Measurements from ENCODE around the gene TLE2. TPM values are rescaled to one million over a fixed set of nuclear protein-coding genes. Genes with fewer than 3 reads are reported as not detected.
A peak's percentile ranks its signal among the peaks of the same experiment; 100 is the strongest.
"Not testable (repeated sequence)": the region's sequence is repeated elsewhere in the genome, so short reads cannot be mapped to it uniquely, and the experiment has no call there.

Gene TLE2
- total RNA-seq, 2 donors from 2014 or later, result 1.3 to 3.2 TPM

DNA sequence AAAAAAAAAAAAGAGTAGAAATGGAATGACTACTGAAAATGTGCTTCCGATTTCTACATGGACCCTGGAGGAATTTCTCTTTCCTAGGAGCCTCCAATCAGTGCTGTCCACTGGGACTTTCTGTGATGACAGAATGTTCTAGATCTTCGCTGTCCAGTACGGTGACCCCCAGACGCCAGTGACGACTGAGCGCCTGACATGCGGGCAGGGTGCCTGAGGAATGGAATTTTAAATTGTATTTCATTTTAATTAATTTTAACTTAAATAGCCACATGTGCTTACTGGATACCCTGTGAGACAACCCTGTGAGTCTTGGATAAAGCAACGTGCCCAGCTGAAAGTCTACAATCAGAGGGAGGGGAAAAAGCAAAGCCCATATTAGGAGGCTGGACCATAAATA lies 55.9 kb downstream of the TLE2 start:
- H3K4me3 Mint-ChIP-seq, result no peak overlapping the region
- H3K27me3 Mint-ChIP-seq, result peaks cover 0 to 7% of the 10 kb centered on the region in 2 donors
- no peaks in the 10 kb centered on the region for H3K9me3 Mint-ChIP-seq
- ATAC-seq (no peak), DNase-seq (ENCODE audit: low spot score) (no peak)
- no peaks in the 10 kb centered on the region for H3K36me3 Mint-ChIP-seq
- H3K27ac Mint-ChIP-seq, result no peak overlapping the region
- H3K4me1 Mint-ChIP-seq (ENCODE audit: low read depth in 2 of 2), result peaks cover 5 to 13% of the 10 kb centered on the region in 2 donors

DNA sequence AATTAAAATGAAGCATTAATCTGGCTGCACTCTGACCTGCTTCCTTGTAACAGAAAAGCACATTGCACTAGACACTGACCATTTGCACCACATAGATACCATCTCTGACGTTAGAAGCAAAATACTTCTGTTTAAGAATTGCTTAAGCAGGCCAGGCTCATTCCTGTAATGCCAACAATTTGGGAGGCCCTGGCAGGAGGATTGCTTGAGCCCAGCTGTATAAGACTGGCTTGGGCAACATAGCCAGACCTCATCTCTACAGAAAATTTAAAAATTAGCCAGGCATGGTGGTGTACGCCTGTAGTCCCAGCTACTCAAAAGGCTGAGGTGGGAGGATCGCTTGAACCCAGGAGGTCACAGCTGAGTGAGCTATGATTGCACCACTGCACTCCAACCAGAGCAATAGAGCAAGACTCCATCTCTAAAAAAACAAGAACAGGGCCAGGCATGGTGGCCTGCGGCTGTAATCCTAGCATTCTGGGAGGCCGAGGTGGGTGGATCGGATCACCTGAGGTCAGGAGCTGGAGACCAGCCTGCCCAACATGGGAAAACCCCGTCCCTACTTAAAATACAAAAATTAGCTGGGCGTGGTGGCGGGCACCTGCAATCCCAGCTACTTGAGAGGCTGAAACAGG lies 58.8 kb downstream of the TLE2 start:
- peaks cover 0 to 7% of the 10 kb centered on the region in 2 donors for H3K27me3 Mint-ChIP-seq
- no peak overlapping the region for H3K27ac Mint-ChIP-seq
- DNase-seq (ENCODE audit: low spot score) (no peak), ATAC-seq (no peak)
- H3K4me1 Mint-ChIP-seq (ENCODE audit: low read depth in 2 of 2), result peaks cover 5% of the 10 kb centered on the region in 2 donors
- no peaks in the 10 kb centered on the region for H3K36me3 Mint-ChIP-seq
- H3K4me3 Mint-ChIP-seq, result no peak overlapping the region
- H3K9me3 Mint-ChIP-seq, result no peaks in the 10 kb centered on the region

DNA sequence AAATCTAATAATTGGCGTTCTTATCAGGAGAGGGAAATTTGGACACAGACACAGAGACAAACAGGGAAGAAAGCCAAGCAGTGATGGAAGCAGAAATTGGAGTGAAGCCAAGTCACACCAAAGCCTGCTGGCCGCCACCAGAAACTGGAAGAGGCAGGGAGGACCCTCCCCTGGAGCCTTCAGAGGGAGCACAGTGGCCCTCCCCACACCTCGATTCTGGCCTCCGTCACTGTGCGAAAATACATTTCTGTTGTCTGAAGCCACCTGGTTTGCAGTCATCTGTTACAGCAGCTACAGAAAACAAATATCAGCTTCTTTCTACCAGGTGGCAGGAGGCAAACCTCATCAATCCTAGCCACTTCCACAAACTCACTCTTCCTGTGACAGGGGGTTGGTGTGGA lies 60.0 kb downstream of the TLE2 start:
- H3K27me3 Mint-ChIP-seq, result peaks cover 0 to 2% of the 10 kb centered on the region in 2 donors
- H3K4me1 Mint-ChIP-seq (ENCODE audit: low read depth in 2 of 2), result no peaks in the 10 kb centered on the region
- H3K27ac Mint-ChIP-seq, result no peak overlapping the region
- DNase-seq (ENCODE audit: low spot score) (no peak), ATAC-seq (no peak)
- H3K4me3 Mint-ChIP-seq, result no peak overlapping the region
- no peaks in the 10 kb centered on the region for H3K9me3 Mint-ChIP-seq
- H3K36me3 Mint-ChIP-seq, result no peaks in the 10 kb centered on the region

DNA sequence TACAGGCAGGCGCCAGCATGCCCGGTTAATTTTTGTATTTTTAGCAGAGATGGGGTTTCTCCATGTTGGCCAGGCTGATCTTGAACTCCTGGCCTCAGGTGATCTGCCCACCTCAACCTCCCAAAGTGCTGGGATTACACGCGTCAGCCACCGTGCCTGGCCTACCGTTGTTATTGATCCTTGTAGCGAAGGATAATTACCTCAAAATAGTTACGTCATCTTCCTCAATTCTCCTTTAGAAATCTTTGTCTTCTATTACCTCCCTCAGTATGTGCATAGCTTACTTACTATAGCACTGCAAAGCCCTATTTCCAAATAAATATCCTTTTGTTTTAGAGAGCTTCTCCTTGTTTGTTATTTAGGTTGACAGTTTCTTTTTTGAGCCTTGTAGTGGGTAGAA lies 61.1 kb downstream of the TLE2 start:
- Mint-ChIP-seq H3K4me3 (no peak overlapping the region), H3K36me3 (no peaks in the 10 kb centered on the region), H3K9me3 (no peaks in the 10 kb centered on the region), H3K27me3 (no peaks in the 10 kb centered on the region), H3K27ac (no peak overlapping the region), H3K4me1 (ENCODE audit: low read depth in 2 of 2) (no peaks in the 10 kb centered on the region)
- DNase-seq (ENCODE audit: low spot score) (no peak), ATAC-seq (no peak)

DNA sequence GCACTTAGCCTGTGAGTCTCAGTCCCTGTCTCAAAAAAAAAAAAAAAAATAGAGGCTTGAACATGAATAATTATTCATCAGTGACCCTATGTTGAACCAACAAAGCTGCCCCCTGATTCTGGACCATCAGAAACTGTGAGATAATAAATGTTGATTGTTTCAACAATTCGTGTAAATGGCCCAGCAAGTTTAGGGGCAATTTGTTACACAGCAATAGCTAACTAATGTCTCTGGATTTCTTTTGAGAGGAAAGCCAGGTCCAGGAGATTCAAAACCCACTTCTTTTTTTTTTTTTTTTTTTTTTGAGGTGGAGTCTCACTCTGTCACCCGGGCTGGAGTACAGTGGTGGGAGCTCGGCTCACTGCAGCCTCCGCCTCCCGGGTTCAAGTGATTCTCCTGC lies 64.2 kb downstream of the TLE2 start:
- ATAC-seq, result no peak
- no peak overlapping the region for H3K4me3 Mint-ChIP-seq
- peaks cover 0 to 4% of the 10 kb centered on the region in 2 donors for H3K4me1 Mint-ChIP-seq (ENCODE audit: low read depth in 2 of 2)
- no peaks in the 10 kb centered on the region for H3K27me3 Mint-ChIP-seq
- no peak overlapping the region for H3K27ac Mint-ChIP-seq
- DNase-seq (ENCODE audit: low spot score), result no peak
- H3K9me3 Mint-ChIP-seq, result no peaks in the 10 kb centered on the region
- no peaks in the 10 kb centered on the region for H3K36me3 Mint-ChIP-seq

DNA sequence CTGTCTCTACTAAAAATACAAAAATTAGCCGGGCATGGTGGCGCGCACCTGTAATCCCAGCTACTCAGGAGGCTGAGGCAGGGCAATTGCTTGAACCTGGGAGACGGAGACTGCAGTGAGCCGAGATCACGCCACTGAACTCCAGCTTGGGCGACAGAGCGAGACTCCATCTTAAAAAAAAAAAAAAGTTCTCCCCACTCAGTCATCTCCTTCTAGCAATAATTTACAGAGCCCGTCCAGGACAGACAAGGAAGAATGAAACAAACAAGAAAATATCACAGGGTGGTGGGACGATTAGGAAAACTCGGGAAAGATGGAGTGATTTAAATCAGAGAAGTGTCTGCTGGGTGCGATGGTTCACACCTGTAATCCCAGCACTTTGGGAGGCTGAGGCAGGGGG lies 65.4 kb downstream of the TLE2 start:
- H3K4me1 Mint-ChIP-seq (ENCODE audit: low read depth in 2 of 2); H3K36me3 Mint-ChIP-seq; H3K27ac Mint-ChIP-seq; ATAC-seq; DNase-seq (ENCODE audit: low spot score); H3K9me3 Mint-ChIP-seq; H3K4me3 Mint-ChIP-seq; H3K27me3 Mint-ChIP-seq: not testable (repeated sequence)

DNA sequence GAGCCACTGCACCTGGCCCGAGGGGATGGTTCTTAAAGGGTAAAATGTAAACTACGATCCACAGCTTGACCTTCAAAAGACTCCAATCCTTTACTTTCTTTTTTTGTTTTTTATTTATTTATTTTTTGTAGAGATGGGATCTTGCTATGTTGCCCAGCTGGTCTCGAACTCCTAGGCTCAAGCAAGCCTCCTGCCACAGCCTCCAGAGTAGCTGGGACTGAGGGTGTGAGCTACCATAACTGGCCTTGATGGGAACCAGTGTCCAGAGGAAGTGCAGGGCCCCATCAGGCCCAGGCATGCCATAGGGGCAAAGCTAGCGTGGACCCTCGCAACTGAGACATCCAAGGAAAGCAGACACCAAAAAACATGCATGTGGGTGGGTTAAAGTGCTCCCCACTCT lies 66.0 kb downstream of the TLE2 start:
- Mint-ChIP-seq H3K4me1 (ENCODE audit: low read depth in 2 of 2) (peaks cover 0 to 4% of the 10 kb centered on the region in 2 donors), H3K4me3 (no peak overlapping the region), H3K36me3 (no peaks in the 10 kb centered on the region), H3K27ac (no peak overlapping the region), H3K9me3 (no peaks in the 10 kb centered on the region), H3K27me3 (no peaks in the 10 kb centered on the region)
- DNase-seq (ENCODE audit: low spot score) (no peak), ATAC-seq (no peak)

DNA sequence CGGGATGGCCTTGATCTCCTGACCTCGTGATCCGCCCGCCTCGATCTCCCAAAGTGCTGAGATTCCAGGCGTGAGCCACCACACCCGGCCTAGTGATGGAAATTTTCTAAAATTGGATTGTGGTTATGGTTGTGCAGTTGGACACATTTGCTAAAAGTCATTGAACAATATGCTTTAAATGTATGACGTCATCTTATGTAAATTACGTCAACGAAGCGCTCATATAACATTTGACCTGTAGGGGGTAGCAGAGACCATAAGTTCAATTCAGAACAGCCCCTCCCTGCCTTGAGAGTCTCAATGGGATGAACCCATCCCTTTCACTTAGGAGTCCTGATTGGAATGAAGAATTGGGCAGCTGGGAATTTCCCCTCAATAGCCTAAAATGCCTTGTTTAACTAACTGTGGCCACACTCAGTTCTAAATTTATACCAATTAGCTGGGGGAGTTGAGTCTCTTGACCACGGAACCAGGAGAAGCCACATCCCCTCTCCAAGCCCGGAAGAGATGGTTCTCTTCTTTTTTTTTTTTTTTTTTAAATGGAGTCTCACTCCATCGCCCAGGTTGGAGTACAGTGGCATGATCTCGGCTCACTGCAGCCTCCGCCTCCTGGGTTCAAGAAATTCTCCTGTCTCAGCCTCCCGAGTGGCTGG lies 66.9 kb downstream of the TLE2 start:
- ATAC-seq (peak; percentile 71 to 87), DNase-seq (ENCODE audit: low spot score) (peak; percentile 75)
- Mint-ChIP-seq H3K27ac (peak overlapping the region in 1 of 2 donors; percentile 35), H3K4me3 (no peak overlapping the region), H3K4me1 (ENCODE audit: low read depth in 2 of 2) (peaks cover 0 to 4% of the 10 kb centered on the region in 2 donors), H3K9me3 (no peaks in the 10 kb centered on the region), H3K27me3 (no peaks in the 10 kb centered on the region), H3K36me3 (no peaks in the 10 kb centered on the region)

DNA sequence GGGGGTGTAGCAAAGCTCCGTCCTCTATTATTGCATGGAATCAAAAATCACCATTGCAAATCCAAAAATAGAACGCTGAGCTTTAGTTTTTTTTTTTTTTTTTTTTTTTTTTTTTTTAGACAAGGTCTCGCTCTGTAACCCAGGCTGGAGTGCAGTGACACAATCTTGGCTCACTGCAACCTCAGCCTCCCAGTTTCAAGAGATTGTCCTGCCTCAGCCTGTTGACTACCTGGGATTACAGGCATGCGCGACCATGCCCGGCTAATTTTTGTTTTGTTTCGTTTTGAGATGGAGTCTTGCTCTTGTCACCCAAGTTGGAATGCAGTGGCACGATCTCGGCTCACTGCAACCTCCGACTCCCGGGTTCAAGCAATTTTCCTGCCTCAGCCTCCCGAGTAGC lies 69.0 kb downstream of the TLE2 start:
- no peak overlapping the region for H3K4me3 Mint-ChIP-seq
- ATAC-seq, result no peak

DNA sequence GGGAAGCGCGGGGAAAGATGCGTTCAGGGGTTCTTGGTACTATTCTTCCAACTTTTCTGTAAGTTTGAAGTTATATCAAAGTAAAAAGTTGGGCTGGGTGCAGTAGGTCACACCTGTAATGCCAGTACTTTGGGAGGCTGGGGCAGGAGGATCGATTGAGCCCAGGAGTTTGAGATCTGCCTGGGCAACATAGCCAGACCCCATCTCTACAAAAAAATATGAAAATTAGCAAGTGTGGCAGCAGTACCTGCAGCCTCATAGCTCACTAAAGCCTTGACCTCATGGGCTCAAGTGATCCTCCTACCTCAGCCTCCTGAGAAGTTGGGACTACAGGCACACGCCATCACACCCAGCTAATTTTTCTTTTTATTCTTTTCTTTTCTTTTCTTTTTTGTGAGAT lies 71.9 kb downstream of the TLE2 start:
- H3K27me3 Mint-ChIP-seq, result no peaks in the 10 kb centered on the region
- no peak overlapping the region for H3K4me3 Mint-ChIP-seq
- no peaks in the 10 kb centered on the region for H3K36me3 Mint-ChIP-seq
- ATAC-seq, result no peak
- no peak for DNase-seq (ENCODE audit: low spot score)
- no peaks in the 10 kb centered on the region for H3K9me3 Mint-ChIP-seq
- H3K27ac Mint-ChIP-seq, result no peak overlapping the region
- peaks cover 0 to 3% of the 10 kb centered on the region in 2 donors for H3K4me1 Mint-ChIP-seq (ENCODE audit: low read depth in 2 of 2)

More for the DNA sequence above, 69.0 kb downstream of the TLE2 start:
- H3K27ac Mint-ChIP-seq, result no peak overlapping the region
- H3K27me3 Mint-ChIP-seq, result no peaks in the 10 kb centered on the region
- no peaks in the 10 kb centered on the region for H3K36me3 Mint-ChIP-seq
- H3K4me1 Mint-ChIP-seq (ENCODE audit: low read depth in 2 of 2), result peaks cover 0 to 4% of the 10 kb centered on the region in 2 donors
- no peak for DNase-seq (ENCODE audit: low spot score)
- no peaks in the 10 kb centered on the region for H3K9me3 Mint-ChIP-seq

DNA sequence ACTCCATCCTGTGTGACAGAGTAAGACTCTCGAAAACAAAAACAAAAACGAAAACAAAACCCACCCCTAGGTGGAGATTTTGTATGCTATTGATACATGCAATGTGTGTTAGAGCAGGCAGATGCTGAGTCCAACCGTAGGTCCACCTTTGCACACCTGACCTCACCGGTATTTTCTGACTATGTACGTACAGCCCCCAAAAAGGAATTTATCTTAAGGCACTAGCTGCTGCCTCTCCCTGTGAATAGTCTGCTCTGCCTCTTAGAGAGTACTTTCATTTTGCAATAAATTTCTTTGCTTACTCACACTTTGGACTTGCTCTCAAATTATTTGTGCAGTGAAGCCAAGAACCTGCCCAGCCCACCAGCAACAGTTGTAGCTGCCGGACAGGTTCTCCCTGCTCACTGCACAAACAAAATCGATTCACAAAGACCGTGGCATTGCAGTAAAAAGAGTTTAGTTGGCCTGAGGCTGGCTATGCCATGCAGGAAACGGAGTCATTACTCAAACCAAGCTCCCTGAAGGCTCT lies 76.1 kb downstream of the TLE2 start:
- DNase-seq (ENCODE audit: low spot score), result no peak
- Mint-ChIP-seq H3K4me3 (no peak overlapping the region), H3K36me3 (no peaks in the 10 kb centered on the region), H3K4me1 (ENCODE audit: low read depth in 2 of 2) (peaks cover 16 to 19% of the 10 kb centered on the region in 2 donors), H3K27me3 (no peaks in the 10 kb centered on the region), H3K9me3 (no peaks in the 10 kb centered on the region), H3K27ac (no peak overlapping the region)
- no peak for ATAC-seq

DNA sequence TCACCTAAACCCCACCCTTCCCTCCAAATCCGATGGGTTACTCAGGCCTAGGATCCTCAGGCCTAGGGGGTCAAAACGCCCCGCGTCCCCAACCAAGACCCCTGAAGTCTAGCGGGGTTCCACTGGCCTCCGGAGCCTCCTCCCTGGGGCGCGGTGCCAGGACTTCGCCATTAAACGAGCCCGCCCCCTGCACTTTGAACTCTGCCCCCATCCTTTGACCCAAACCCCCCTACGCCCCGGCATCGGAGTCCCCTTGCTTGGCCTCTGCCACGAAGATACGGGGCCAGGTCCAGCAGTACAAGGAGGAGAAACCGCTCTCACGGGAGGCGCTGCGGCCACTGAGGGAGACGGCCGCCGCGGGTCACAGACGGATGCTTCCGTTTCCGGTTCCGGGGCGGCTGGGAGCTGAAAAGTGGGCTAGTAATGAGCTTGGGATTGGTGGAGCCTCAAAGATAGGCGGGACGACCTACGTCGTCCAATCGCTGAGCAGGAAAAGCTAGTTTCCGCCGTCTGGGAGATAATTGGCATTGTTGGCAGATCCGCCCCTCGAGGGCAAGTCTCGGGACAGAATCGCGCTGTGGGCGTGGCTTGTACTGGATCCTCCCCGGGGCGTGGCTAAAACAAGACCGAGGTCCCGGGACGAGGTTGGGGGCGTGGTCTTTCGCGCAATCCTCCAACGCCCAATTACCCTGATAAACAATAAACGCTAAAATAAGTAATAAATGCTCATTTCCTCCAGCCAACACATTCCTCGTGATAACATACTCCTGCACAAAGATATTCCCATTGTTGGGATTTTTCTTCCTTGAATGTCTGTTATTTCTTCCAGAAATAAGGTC lies 78.6 kb downstream of the TLE2 start:
- H3K9me3 Mint-ChIP-seq, result no peaks in the 10 kb centered on the region
- peak overlapping the region; percentile 92 to 99 for H3K27ac Mint-ChIP-seq
- ATAC-seq, result peak; percentile 98 to 99

DNA sequence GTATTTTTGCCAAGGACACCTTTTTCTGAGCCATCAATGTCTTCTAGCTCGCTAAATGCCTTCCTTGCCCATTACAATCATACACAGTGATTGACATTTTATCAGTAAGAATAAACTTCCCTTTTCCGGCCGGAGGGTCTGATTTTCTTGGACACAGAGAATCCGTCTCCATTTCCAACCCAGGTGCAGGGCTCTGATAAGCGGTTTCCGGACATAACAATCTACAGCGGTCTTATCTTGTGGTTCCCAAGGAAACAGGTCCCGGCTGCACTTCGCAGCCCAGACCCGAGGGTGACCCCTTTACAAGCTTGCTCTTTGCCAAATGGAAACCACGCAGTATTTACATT lies 79.2 kb downstream of the TLE2 start:
- ATAC-seq (peak in 1 of 2 donors; percentile 0), DNase-seq (ENCODE audit: low spot score) (no peak)
- Mint-ChIP-seq H3K4me1 (ENCODE audit: low read depth in 2 of 2) (peaks cover 19 to 27% of the 10 kb centered on the region in 2 donors), H3K27me3 (no peaks in the 10 kb centered on the region), H3K36me3 (no peaks in the 10 kb centered on the region), H3K9me3 (no peaks in the 10 kb centered on the region), H3K27ac (peak overlapping the region; percentile 92 to 99), H3K4me3 (peak overlapping the region; percentile 87)

More for the DNA sequence above, 78.6 kb downstream of the TLE2 start:
- H3K4me1 Mint-ChIP-seq (ENCODE audit: low read depth in 2 of 2), result peaks cover 19 to 24% of the 10 kb centered on the region in 2 donors
- no peaks in the 10 kb centered on the region for H3K36me3 Mint-ChIP-seq
- DNase-seq (ENCODE audit: low spot score), result peak; percentile 100
- peak overlapping the region; percentile 87 for H3K4me3 Mint-ChIP-seq
- no peaks in the 10 kb centered on the region for H3K27me3 Mint-ChIP-seq

Measured in natural killer cell treated with Interleukin-12 subunit alpha and Interleukin-12 subunit beta and Interleukin-15 and Interleukin-18, amount 100 ng/mL, for 72 hours (primary cell).